IPS-18a (cell line): ENCODE data around the gene SH3PXD2A.

Experiments used
- H3K27ac ChIP-seq: one replicate; pipeline ENCODE4 v1.5.1; 2013; ENCODE audit warnings: low read length
- H3K27me3 ChIP-seq: one replicate; pipeline ENCODE4 v1.6.1; 2013; ENCODE audit warnings: mild to moderate bottlenecking, low read length; ENCODE audit not compliant: control insufficient read depth, insufficient read depth
- H3K36me3 ChIP-seq: one replicate; pipeline ENCODE4 v1.6.1; 2013; ENCODE audit warnings: low read depth, low read length; ENCODE audit not compliant: control insufficient read depth
- H3K4me1 ChIP-seq: one replicate; pipeline ENCODE4 v1.6.1; 2013; ENCODE audit warnings: low read depth, low read length; ENCODE audit not compliant: control insufficient read depth
- H3K4me3 ChIP-seq: one replicate; pipeline ENCODE4 v1.5.1; 2013; ENCODE audit warnings: low read length
- H3K9ac ChIP-seq: one replicate; pipeline ENCODE4 v1.6.1; 2013; ENCODE audit warnings: mild to moderate bottlenecking, low read length, moderate library complexity
- H3K9me3 ChIP-seq: one replicate; pipeline ENCODE4 v1.6.1; 2013; ENCODE audit warnings: low read depth, low read length; ENCODE audit not compliant: control insufficient read depth

Gene SH3PXD2A

GRCh38 chr10:103574097-103575061 is 281.0 kb downstream of the SH3PXD2A start:
- Histone ChIP-seq H3K9ac (no peak overlapping the region), H3K9me3 (no peaks in the 10 kb centered on the region), H3K27ac (no peak overlapping the region), H3K4me1 (no peaks in the 10 kb centered on the region), H3K27me3 (no peaks in the 10 kb centered on the region), H3K4me3 (no peak overlapping the region), H3K36me3 (no peaks in the 10 kb centered on the region)

GRCh38 chr10:103573205-103573487 is 282.2 kb downstream of the SH3PXD2A start:
- H3K9me3 ChIP-seq: no peaks in the 10 kb centered on the region
- no peaks in the 10 kb centered on the region for H3K36me3 ChIP-seq
- no peaks in the 10 kb centered on the region for H3K4me1 ChIP-seq
- no peak overlapping the region for H3K4me3 ChIP-seq
- no peak overlapping the region for H3K27ac ChIP-seq
- H3K9ac ChIP-seq: no peak overlapping the region
- no peaks in the 10 kb centered on the region for H3K27me3 ChIP-seq

DNA sequence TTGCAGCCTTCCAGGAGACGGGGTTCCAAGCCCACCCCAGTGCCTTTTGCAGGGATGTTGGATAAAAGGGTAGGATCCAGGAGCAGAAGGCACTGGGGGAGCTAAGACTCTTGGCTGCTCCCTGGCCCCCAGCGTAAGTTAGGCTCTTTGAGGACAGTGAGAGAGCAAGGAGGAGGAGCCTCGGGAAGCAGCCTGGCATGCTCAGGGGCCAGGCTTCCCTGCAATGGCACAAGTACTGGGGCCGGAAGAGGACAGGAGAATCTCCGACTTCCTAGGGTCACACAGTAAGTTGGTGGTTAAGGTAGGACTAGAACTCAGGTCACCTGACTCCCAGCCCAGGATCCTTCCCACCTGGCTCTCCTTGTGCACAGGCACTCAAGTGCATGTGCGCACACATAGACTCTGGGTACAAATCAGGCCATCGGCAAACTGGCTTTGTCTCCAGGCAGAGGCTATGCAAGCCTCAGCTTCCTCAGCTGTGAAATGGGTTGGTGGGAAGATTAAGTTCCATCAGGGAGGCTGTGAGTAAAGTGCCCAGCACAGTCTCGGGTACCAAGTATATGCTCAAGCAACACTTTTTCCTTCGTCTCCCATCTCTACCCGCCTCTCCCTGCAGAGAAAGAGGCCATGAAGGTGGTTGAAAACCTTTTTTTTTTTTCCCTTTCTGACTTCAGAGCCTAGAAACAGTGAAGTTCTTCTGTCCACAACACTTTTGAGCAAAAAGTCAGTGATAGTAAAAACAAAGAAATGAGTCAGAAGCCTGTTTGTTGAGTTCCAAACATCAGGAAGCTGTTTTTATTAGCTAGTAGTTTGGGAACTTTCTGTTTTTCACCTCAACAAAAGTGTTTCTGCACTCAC is 282.8 kb downstream of the SH3PXD2A start:
- no peaks in the 10 kb centered on the region for H3K9me3 ChIP-seq
- H3K4me1 ChIP-seq: no peaks in the 10 kb centered on the region
- no peak overlapping the region for H3K4me3 ChIP-seq
- no peak overlapping the region for H3K9ac ChIP-seq
- H3K27ac ChIP-seq: no peak overlapping the region
- no peaks in the 10 kb centered on the region for H3K36me3 ChIP-seq
- H3K27me3 ChIP-seq: no peaks in the 10 kb centered on the region

- Histone ChIP-seq H3K4me1 (no peaks in the 10 kb centered on the region), H3K36me3 (no peaks in the 10 kb centered on the region), H3K27me3 (no peaks in the 10 kb centered on the region), H3K27ac (no peak overlapping the region), H3K9me3 (no peaks in the 10 kb centered on the region), H3K9ac (no peak overlapping the region), H3K4me3 (no peak overlapping the region)
Measured at GRCh38 chr10:103571656-103571975, 283.8 kb downstream of the SH3PXD2A start.

- Histone ChIP-seq H3K4me3 (no peak overlapping the region), H3K9me3 (no peaks in the 10 kb centered on the region), H3K4me1 (no peaks in the 10 kb centered on the region), H3K27ac (no peak overlapping the region), H3K27me3 (no peaks in the 10 kb centered on the region), H3K9ac (no peak overlapping the region), H3K36me3 (no peaks in the 10 kb centered on the region)
Measured at GRCh38 chr10:103570844-103571655, 284.3 kb downstream of the SH3PXD2A start.

DNA sequence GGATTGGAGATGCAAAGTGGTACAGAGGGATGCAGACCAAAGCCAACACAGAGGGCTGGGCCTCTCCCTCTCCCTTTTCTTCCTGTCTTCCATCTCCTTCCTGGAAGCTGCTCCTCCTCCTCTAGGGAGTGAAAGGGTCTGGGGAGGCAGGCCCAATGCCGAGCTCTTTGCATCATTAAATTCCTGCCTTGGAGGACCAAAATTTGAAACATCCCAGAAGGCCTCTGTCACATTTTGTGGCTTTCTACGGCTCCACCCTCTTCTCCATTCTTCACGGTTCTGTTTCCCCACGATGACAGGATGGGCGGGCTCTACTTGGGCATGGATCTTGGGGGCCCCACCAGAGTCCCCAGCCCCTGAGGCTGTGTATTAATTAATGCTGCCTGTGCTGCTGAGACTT is 285.5 kb downstream of the SH3PXD2A start:
- no peak overlapping the region for H3K27ac ChIP-seq
- no peak overlapping the region for H3K9ac ChIP-seq
- H3K4me3 ChIP-seq: no peak overlapping the region
- no peaks in the 10 kb centered on the region for H3K4me1 ChIP-seq
- no peaks in the 10 kb centered on the region for H3K9me3 ChIP-seq
- no peaks in the 10 kb centered on the region for H3K36me3 ChIP-seq
- no peaks in the 10 kb centered on the region for H3K27me3 ChIP-seq

GRCh38 chr10:103568505-103568904 is 286.9 kb downstream of the SH3PXD2A start:
- no peaks in the 10 kb centered on the region for H3K4me1 ChIP-seq
- no peaks in the 10 kb centered on the region for H3K27me3 ChIP-seq
- H3K36me3 ChIP-seq: no peaks in the 10 kb centered on the region
- no peak overlapping the region for H3K9ac ChIP-seq
- H3K4me3 ChIP-seq: no peak overlapping the region
- no peak overlapping the region for H3K27ac ChIP-seq
- H3K9me3 ChIP-seq: no peaks in the 10 kb centered on the region

GRCh38 chr10:103566536-103566935 is 288.8 kb downstream of the SH3PXD2A start:
- H3K4me3 ChIP-seq: no peak overlapping the region
- no peak overlapping the region for H3K27ac ChIP-seq
- no peaks in the 10 kb centered on the region for H3K36me3 ChIP-seq
- H3K9me3 ChIP-seq: no peaks in the 10 kb centered on the region
- H3K4me1 ChIP-seq: no peaks in the 10 kb centered on the region
- H3K9ac ChIP-seq: no peak overlapping the region
- H3K27me3 ChIP-seq: no peaks in the 10 kb centered on the region

- Histone ChIP-seq H3K9ac (no peak overlapping the region), H3K4me1 (no peaks in the 10 kb centered on the region), H3K9me3 (no peaks in the 10 kb centered on the region), H3K27ac (no peak overlapping the region), H3K36me3 (no peaks in the 10 kb centered on the region), H3K27me3 (no peaks in the 10 kb centered on the region), H3K4me3 (no peak overlapping the region)
Measured at GRCh38 chr10:103564776-103565520, 290.4 kb downstream of the SH3PXD2A start.

- no peaks in the 10 kb centered on the region for H3K27me3 ChIP-seq
- no peaks in the 10 kb centered on the region for H3K36me3 ChIP-seq
- H3K27ac ChIP-seq: no peak overlapping the region
- no peak overlapping the region for H3K4me3 ChIP-seq
- H3K9me3 ChIP-seq: no peaks in the 10 kb centered on the region
- no peaks in the 10 kb centered on the region for H3K4me1 ChIP-seq
- H3K9ac ChIP-seq: no peak overlapping the region
Measured at GRCh38 chr10:103564116-103564501, 291.3 kb downstream of the SH3PXD2A start.
